Activated T-cell treated with anti-CD3 and anti-CD28 coated beads for 24 hours (primary cell): ENCODE measurements around the gene RBFOX1.

Experiments
- DNase-seq: peaks from one replicate; pipeline ENCODE4 v3.0.0-alpha.2; 2020; ENCODE audit warnings: low read depth

The RBFOX1 gene

GRCh38 chr16:7332611-7333010 lies at the start of gene RBFOX1:
Gene RBFOX1, plus strand, starts transcription at chr16:7332845.
- DNase-seq, result no peak

DNA sequence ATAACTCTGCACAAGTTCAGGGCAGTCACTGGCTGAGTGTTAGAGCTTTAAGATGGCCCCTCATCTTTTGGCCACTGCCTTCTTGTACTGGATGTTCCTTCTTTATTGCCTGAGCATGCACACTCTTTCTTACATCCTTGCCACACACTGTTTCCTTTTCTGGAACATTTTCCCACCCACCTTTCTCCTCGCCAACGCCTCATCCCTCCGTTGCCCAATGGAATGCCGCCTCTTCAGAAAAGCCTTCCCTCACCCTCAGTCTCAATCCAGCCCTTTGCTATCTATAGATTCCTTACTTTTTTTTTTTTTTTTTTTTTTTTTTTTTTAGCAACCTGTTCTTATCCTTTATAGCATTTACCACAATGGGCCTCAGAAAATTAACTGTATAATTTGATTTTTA lies 47.9 kb upstream of the RBFOX1 start:
- no peak for DNase-seq

- no peak for DNase-seq
Observed at GRCh38 chr16:7285520-7285919, 47.1 kb upstream of the RBFOX1 start.

GRCh38 chr16:7289299-7289698 lies 43.3 kb upstream of the RBFOX1 start:
- no peak for DNase-seq

- no peak for DNase-seq
Observed at GRCh38 chr16:7290682-7291081, 42.0 kb upstream of the RBFOX1 start.

DNA sequence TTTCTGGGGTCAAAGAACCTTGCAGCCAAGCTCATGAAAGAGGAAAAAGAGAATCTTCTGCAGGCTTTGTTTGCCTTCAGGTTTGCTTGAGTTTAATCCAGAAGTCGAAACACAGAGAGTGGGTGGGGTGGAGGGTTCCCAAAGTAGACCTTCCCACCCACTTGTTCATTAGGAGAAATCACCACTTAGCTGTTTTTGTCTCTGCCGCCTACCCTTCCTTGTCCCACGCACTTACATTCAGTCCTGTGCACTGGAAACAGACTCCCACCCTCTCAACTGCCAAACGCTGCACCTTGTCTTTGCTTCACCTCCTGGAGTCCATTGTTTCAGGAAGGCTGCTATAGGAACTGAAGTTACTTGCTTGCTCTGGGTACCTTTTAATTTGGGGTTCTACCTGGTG lies 38.6 kb upstream of the RBFOX1 start:
- DNase-seq, result no peak

DNA sequence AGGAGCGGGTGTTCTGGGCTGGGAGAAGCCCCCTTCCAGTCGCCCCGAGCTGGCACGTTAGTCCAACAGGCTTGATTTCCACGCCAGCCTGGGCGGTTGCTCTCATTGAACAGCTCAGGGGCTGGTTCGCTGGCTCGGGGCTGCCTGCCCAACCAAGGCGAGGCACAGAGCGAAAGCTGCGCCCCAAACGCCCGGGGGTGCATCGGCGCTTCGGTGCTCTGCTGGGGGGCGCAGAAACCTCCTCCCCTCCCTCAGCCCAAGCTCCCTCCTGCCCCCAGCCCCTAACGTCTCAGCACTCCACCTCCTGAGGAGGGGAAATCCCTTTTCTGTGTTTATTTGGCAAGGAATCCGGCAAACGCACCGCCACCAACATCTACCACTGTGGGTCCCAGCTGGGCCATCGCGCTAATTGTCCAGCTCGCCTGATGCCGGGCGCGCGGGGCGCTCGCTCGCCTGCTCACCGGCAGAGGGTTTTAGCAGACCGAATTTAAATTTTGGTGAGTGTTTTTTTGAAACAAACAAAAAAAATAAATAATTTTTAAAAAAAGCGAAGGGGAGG lies 29.5 kb upstream of the RBFOX1 start:
- no peak for DNase-seq

- no peak for DNase-seq
Observed at GRCh38 chr16:7303660-7304200, 28.9 kb upstream of the RBFOX1 start.

DNA sequence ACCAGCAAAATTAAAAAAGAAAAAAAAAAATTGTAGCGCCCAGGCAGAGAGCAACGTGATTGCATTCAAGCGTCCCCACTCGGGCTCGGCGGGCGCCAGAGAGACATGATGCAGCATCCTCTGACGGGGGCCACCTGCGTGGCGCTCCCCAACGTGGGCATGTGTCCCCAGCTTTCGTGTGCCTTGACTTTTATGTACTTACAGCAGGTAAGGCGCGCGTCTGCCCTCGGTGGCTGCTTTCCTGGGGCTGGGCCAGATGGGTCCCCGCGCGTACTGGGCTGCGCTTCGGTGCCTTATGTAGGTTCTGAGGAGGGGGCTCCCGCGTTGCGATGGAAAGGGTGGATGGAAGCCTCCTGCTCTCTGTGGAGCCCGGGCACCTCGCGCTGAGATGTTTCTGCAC lies 28.4 kb upstream of the RBFOX1 start:
- DNase-seq, result no peak

DNA sequence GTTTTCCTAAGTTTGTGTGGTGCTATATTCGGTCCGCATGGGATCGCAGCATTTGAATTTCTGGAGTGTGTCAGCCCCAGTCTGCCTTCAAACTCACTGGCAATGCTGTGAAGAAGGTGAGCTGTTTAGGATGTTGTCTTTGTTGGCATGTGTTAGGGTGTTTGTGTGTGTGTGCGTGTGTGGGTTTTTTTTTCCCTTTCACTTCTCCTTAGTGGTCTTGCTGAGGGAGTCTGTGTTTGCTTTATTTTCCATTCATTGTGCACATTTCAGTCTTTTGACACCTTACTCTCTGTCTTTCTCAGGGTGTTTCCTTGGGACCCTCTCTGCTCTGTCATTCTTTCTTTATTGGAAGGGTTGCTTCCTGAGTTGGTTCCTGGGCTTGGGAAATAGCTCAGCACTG lies 27.7 kb upstream of the RBFOX1 start:
- no peak for DNase-seq

DNA sequence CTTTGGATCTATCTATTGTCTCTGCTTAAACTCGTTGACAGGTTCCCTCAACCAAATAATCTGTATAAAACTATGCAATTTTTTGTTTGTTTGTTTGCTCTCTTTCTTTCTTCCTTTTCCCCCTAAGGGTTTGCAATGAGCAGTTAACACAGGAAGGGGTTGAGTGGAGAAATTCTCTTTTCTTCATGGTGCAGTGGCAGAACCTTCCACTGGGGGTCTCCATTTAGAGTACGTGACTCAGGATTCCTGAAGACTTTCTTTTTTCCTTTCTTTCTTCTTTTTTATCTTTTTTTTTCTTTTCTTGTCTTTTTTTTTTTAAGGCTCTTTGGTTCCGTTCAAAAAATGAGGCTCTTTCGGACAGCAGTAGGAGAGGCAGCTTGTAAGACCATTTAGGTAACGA lies 19.5 kb upstream of the RBFOX1 start:
- no peak for DNase-seq

DNA sequence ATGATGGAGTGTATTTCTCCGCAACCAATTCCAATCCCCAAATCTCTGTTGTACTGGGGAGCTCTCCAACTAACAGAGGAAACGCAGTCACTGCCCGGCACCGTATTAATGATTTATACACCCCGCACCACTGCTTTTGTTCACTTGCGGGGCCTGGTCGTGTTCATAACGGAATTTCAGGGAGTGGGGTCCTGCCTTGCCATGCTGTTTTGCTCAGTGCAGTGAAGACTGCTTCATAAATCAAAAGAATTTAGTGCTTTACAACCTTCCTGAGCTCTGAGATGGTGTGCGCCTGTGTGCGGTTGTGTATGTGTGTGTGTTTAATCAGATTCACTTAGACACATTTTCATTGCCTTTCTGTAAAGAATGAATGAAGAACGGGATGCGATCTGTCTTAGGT lies 18.5 kb upstream of the RBFOX1 start:
- no peak for DNase-seq

- no peak for DNase-seq
Observed at GRCh38 chr16:7315813-7316212, 16.8 kb upstream of the RBFOX1 start.

GRCh38 chr16:7316281-7316888 lies 16.3 kb upstream of the RBFOX1 start:
- DNase-seq, result no peak

GRCh38 chr16:7317982-7318381 lies 14.7 kb upstream of the RBFOX1 start:
- DNase-seq, result no peak

DNA sequence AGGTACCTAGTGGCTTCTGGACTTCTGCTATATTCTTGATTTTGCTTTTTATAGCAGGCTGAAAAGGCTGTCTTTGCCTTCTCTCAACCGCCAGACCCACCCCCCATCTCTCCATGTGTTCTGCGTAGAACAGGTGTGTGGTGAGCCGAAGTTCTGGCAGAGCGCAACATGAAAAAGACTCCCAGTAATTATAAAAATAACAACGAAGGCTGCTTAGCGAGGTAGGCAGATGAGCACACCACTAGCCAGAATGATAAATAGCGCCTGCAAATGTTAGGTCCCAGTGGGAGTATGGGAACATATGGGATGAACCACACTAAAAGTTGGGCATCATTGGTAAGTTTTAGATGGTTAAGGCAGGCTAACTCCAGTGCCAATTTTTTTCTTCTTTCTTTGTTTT lies 14.0 kb upstream of the RBFOX1 start:
- DNase-seq, result no peak

DNA sequence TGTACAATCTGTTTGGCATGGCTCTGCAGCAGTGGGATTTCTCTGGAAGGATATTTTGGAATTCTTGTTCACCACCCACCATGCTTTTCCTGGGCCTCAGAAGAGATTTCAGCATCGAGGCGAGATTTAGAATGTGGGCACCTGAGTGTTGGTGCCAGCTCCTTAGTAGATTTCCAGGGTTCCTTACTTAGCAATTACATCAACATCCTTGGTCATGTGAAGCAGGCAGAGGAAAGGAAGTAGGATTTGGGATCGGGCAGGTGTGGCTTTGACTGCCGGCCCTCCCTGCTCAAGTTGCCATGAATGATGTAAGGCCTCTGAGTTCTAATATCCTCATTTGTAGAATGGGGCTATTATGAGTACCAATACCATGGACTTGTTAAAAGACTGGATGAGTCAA lies 13.1 kb upstream of the RBFOX1 start:
- DNase-seq, result no peak

DNA sequence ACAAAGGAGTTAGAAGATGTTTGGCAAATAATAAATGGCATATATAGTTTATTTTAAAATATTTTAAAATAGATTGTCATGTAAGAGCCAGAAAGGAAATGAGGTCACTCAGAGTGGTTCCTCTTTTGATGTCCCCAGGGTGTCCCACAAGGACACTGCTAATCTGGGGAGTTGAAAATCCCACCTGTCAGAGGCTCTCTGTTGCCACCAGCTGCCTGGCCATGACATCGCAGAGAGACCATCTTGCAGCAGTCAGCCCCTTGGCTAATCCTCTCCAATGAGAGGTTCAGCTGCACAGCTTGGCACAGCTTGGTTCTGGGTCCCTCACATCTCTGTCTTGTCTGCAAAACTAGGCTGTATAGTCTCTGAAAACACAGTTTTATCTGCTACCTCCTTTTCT lies 11.0 kb upstream of the RBFOX1 start:
- no peak for DNase-seq

GRCh38 chr16:7324321-7324720 lies 8.3 kb upstream of the RBFOX1 start:
- no peak for DNase-seq

DNA sequence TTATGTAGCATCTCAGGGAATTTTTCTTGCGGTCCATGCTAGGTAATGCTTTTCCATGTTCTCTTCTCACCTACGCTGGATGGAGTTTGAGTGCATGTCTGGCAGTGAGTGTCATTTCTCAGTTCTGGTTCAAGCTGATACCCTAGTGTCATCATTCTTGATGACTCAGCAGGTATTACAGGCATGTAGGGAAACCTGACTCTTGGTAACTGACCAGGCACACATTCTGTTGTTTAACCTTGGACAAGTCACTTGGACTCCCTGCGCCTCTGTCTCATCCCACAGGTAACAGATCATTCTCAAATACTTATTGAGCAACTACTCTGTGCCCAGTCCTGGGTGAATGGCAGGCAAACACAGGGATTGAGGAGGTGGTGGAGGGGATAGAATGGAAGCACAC lies 6.8 kb upstream of the RBFOX1 start:
- DNase-seq, result no peak

GRCh38 chr16:7330709-7331108 lies 1.9 kb upstream of the RBFOX1 start:
- no peak for DNase-seq

DNA sequence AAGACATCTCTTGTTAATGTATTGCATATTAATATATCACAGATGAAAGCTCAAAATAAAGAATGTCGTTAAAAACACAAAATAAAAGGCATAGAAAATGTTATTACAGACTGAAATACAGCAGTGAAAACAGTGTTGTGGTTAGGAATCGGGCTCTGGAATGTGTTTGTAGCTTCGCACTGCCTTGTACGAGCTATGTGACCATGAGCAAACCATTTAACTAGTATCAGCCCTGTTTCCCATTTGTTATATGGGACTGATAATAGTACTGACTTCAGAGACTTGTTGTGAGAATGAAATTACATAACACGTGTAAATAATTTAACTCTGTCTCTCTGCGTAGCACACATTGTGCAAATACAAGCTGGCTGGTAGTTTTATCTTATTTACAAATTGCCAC lies 648 bp upstream of the RBFOX1 start:
- DNase-seq, result no peak

DNA sequence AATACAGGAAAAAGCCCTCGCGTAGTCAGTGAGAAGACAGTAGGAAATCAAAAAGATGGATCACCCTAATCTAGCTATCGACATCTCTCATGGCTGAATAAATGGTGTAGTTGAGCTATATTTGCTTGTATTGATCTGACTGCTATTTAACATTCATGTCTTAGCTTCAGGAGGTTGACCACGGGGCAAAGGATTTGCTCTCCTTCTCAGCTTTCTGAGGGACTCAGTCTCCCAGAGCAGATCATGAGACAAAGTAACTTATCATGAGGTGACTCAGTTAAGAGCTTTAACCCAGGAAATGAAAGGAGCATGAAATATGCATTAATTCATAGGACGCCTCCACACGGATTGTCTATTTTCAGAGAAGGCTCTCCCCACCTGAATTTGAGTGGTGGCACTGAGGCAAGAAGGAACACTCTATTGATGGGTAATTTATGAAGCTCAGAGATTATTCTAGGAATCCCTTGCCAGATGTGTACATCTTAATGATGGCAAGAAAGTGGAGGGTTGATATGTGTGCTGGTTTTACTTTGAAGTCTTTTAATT lies 608 bp downstream of the RBFOX1 start:
- DNase-seq, result no peak
